Lower leg skin (tissue), 3 donors: ENCODE data around the gene F10.

Source experiments
- POLR2A ChIP-seq, 2 donors: fragments of 450-650 bp; IDR thresholded peaks; one replicate each; pipeline ENCODE4 v1.6.1; 2016 to 2017; ENCODE audit warnings: antibody characterized with exemption in 2 of 2, mild to moderate bottlenecking in 1 of 2, moderate library complexity in 1 of 2
- TF ChIP-seq, protein P1 (sequence below), 3 donors: fragments of 450-650 bp; IDR thresholded peaks; one replicate each; pipeline ENCODE4 v1.5.1; 2016; ENCODE audit warnings: antibody characterized with exemption in 3 of 3, mild to moderate bottlenecking in 3 of 3, moderate library complexity in 2 of 3

DNA sequence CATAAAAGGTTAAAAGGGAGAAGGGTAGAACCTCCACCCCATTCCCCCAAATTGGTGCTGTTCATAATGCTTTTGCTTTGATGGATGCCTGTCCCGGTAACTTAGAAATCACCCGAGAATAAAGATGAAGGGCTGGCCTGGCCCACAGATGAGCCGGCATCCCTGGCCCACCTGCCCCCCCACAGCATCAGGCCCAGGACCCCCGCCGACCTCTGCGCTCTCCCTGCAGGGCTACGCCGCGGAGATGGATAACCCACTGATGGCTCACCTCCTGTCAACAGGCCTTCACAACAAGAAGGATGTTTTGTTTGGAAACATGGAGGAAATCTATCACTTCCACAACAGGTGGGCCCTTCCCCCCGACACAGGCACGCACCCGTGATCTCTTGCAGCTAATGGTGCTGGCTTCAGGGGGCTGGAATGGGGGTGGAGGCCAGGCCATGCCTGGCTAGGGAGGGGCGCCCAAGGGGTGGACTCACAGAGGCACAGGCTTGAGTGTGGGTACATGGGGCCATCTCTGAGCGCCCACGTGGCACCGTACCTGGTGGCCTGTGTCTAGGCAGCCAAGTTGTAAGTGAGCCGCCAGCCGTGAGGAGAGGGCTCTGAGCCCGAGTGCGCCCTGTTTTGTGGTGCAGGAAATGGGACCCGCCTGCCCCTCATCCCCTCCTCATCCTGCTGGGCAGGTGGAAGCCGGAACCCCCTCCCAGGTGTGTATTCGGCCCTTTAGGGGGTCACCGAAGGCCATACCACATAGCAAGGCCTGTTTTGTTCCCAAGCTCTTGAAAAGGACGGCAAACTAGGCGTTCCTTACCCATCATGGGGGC is 40.2 kb upstream of the F10 start:
- TF ChIP-seq, protein P1, sequence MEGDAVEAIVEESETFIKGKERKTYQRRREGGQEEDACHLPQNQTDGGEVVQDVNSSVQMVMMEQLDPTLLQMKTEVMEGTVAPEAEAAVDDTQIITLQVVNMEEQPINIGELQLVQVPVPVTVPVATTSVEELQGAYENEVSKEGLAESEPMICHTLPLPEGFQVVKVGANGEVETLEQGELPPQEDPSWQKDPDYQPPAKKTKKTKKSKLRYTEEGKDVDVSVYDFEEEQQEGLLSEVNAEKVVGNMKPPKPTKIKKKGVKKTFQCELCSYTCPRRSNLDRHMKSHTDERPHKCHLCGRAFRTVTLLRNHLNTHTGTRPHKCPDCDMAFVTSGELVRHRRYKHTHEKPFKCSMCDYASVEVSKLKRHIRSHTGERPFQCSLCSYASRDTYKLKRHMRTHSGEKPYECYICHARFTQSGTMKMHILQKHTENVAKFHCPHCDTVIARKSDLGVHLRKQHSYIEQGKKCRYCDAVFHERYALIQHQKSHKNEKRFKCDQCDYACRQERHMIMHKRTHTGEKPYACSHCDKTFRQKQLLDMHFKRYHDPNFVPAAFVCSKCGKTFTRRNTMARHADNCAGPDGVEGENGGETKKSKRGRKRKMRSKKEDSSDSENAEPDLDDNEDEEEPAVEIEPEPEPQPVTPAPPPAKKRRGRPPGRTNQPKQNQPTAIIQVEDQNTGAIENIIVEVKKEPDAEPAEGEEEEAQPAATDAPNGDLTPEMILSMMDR (IDR thresholded peaks at IDR 0.05): no peak
- no peak for TF ChIP-seq POLR2A (IDR thresholded peaks at IDR 0.05)
